Ascending aorta (tissue), 2 donors: ENCODE data around the gene TBC1D8. TPM values are rescaled to one million over a fixed set of nuclear protein-coding genes. Genes with fewer than 3 reads are reported as not detected.

Experiments
- DNase-seq, 2 donors: peaks; one replicate each; pipeline ENCODE4 v3.0.0-alpha.2; 2019; ENCODE audit warnings: low spot score in 2 of 2
- H3K27ac ChIP-seq, 2 donors: fragments of 200-600 bp; sonication (generic); one replicate each; pipeline ENCODE4 v1.5.1; 2016 to 2017; ENCODE audit warnings: mild to moderate bottlenecking in 1 of 2
- H3K27me3 ChIP-seq: fragments of 200-600 bp; sonication (generic); one replicate; pipeline ENCODE4 v1.5.1; 2017
- H3K36me3 ChIP-seq, 2 donors: fragments of 200-600 bp; sonication (generic); one replicate each; pipeline ENCODE4 v1.5.1; 2016
- H3K4me1 ChIP-seq, 2 donors: fragments of 200-600 bp; sonication (generic); one replicate each; pipeline ENCODE4 v1.5.1; 2016 to 2017; ENCODE audit warnings: mild to moderate bottlenecking in 1 of 2
- H3K4me3 ChIP-seq, 2 donors: fragments of 200-600 bp; sonication (generic); one replicate each; pipeline ENCODE4 v1.5.1; 2016 to 2017; ENCODE audit warnings: mild to moderate bottlenecking in 1 of 2
- H3K9me3 ChIP-seq, 2 donors: fragments of 200-600 bp; sonication (generic); one replicate each; pipeline ENCODE4 v1.5.1; 2016
- CTCF ChIP-seq, 3 experiments: fragments of 200-600 bp in 2 of 3; fragments of 450-650 bp in 1 of 3; sonication (generic) in 2 of 3; IDR thresholded peaks; one replicate each; pipeline ENCODE4 v1.5.1; 2016 to 2019; ENCODE audit warnings: antibody characterized with exemption in 3 of 3, mild to moderate bottlenecking in 1 of 3, moderate library complexity in 1 of 3
- intact Hi-C: fragments of 100-400 bp; cut with DNase I; formaldehyde crosslinking; loops from one replicate; pipeline ENCODE4 v1.15.1; 2023
- total RNA-seq: library from RNA; depleted of rRNA; stranded (reverse); fragments of >200 nt; gene quantifications from one replicate; pipeline ENCODE4 v1.1.0, GENCODE V29; 2016

Gene TBC1D8
- total RNA-seq, 1 donor from 2014 or later = 17.8 TPM

- no peak overlapping the region for H3K4me3 ChIP-seq
- H3K36me3 ChIP-seq = peaks cover 9 to 55% of the 10 kb centered on the region in 2 donors
- intact Hi-C loops = no loop called here
- H3K27me3 ChIP-seq = no peaks in the 10 kb centered on the region
- no peak overlapping the region for H3K27ac ChIP-seq
- no peaks in the 10 kb centered on the region for H3K4me1 ChIP-seq
- no peak for TF ChIP-seq CTCF (IDR thresholded peaks at IDR 0.05)
- no peaks in the 10 kb centered on the region for H3K9me3 ChIP-seq
- DNase-seq = no peak
These were observed 124.9 kb downstream of the TBC1D8 start for GRCh38 chr2:101026253-101026701.

- H3K4me1 ChIP-seq = no peaks in the 10 kb centered on the region
- DNase-seq = no peak
- H3K27ac ChIP-seq = no peak overlapping the region
- intact Hi-C loops = no loop called here
- H3K9me3 ChIP-seq = no peaks in the 10 kb centered on the region
- H3K36me3 ChIP-seq = peaks cover 9 to 58% of the 10 kb centered on the region in 2 donors
- H3K27me3 ChIP-seq = no peaks in the 10 kb centered on the region
- no peak overlapping the region for H3K4me3 ChIP-seq
- no peak for TF ChIP-seq CTCF (IDR thresholded peaks at IDR 0.05)
These were observed 125.6 kb downstream of the TBC1D8 start for GRCh38 chr2:101025561-101025960.

- Histone ChIP-seq H3K36me3 (peaks cover 19 to 55% of the 10 kb centered on the region in 2 donors), H3K4me3 (no peak overlapping the region), H3K9me3 (no peaks in the 10 kb centered on the region), H3K27ac (no peak overlapping the region), H3K27me3 (no peaks in the 10 kb centered on the region), H3K4me1 (no peaks in the 10 kb centered on the region)
- intact Hi-C loops = no loop called here
- no peak for TF ChIP-seq CTCF (IDR thresholded peaks at IDR 0.05)
- DNase-seq = no peak
These were observed 127.7 kb downstream of the TBC1D8 start for GRCh38 chr2:101023327-101024107.

GRCh38 chr2:101022221-101022620, 129.0 kb downstream of the TBC1D8 start:
- Histone ChIP-seq H3K27ac (no peak overlapping the region), H3K36me3 (peaks cover 19 to 48% of the 10 kb centered on the region in 2 donors), H3K27me3 (no peaks in the 10 kb centered on the region), H3K4me3 (no peak overlapping the region), H3K9me3 (no peaks in the 10 kb centered on the region), H3K4me1 (no peaks in the 10 kb centered on the region)
- intact Hi-C loops = no loop called here
- no peak for TF ChIP-seq CTCF (IDR thresholded peaks at IDR 0.05)
- DNase-seq = no peak

GRCh38 chr2:101018934-101019333, 132.2 kb downstream of the TBC1D8 start:
- Histone ChIP-seq H3K4me1 (no peaks in the 10 kb centered on the region), H3K27ac (no peak overlapping the region), H3K27me3 (no peaks in the 10 kb centered on the region), H3K4me3 (no peak overlapping the region), H3K9me3 (no peaks in the 10 kb centered on the region), H3K36me3 (peaks cover 13 to 27% of the 10 kb centered on the region in 2 donors)
- intact Hi-C loops = no loop called here
- no peak for TF ChIP-seq CTCF (IDR thresholded peaks at IDR 0.05)
- DNase-seq = no peak
